Measurements from ENCODE around the gene MMP15.

MMP15 gene

GRCh38 chr16:57996406-57997175 lies 29.0 kb upstream of the MMP15 start:
- Histone ChIP-seq H3K4me1 (peaks cover 8% of the 10 kb centered on the region), H3K36me3 (ENCODE audit: control insufficient read depth, insufficient read depth, low read length) (no peaks in the 10 kb centered on the region)

GRCh38 chr16:57997176-57997527 lies 28.4 kb upstream of the MMP15 start:
- Histone ChIP-seq H3K4me1 (peaks cover 8% of the 10 kb centered on the region), H3K9me3 (ENCODE audit: control insufficient read depth, low read length) (no peaks in the 10 kb centered on the region), H3K27ac (no peak overlapping the region), H3K79me2 (peaks cover 2% of the 10 kb centered on the region), H2AFZ (no peak overlapping the region), H3K36me3 (ENCODE audit: control insufficient read depth, insufficient read depth, low read length) (no peaks in the 10 kb centered on the region), H3K4me3 (ENCODE audit: low read depth, low read length) (no peak overlapping the region), H3K9ac (no peak overlapping the region), H3K27me3 (ENCODE audit: control insufficient read depth, insufficient read depth, low read length) (no peaks in the 10 kb centered on the region), H3K4me2 (ENCODE audit: low read length) (no peak overlapping the region)
- TF ChIP-seq CTCF (IDR thresholded peaks at IDR 0.05): no peak

More at GRCh38 chr16:57996406-57997175, 29.0 kb upstream of the MMP15 start:
- H3K4me3 ChIP-seq (ENCODE audit: low read depth, low read length): no peak overlapping the region
- H3K9ac ChIP-seq: no peak overlapping the region
- no peaks in the 10 kb centered on the region for H3K9me3 ChIP-seq (ENCODE audit: control insufficient read depth, low read length)
- H3K27me3 ChIP-seq (ENCODE audit: control insufficient read depth, insufficient read depth, low read length): no peaks in the 10 kb centered on the region
- no peak overlapping the region for H3K27ac ChIP-seq
- TF ChIP-seq CTCF (IDR thresholded peaks at IDR 0.05): no peak
- H3K4me2 ChIP-seq (ENCODE audit: low read length): no peak overlapping the region
- H2AFZ ChIP-seq: no peak overlapping the region
- H3K79me2 ChIP-seq: peaks cover 2% of the 10 kb centered on the region

- Histone ChIP-seq H3K36me3 (ENCODE audit: control insufficient read depth, insufficient read depth, low read length) (no peaks in the 10 kb centered on the region), H3K27me3 (ENCODE audit: control insufficient read depth, insufficient read depth, low read length) (no peaks in the 10 kb centered on the region), H3K9ac (no peak overlapping the region), H3K79me2 (peaks cover 2% of the 10 kb centered on the region), H3K9me3 (ENCODE audit: control insufficient read depth, low read length) (no peaks in the 10 kb centered on the region), H3K4me2 (ENCODE audit: low read length) (no peak overlapping the region), H2AFZ (no peak overlapping the region), H3K4me1 (peaks cover 8% of the 10 kb centered on the region), H3K4me3 (ENCODE audit: low read depth, low read length) (no peak overlapping the region), H3K27ac (no peak overlapping the region)
- no peak for TF ChIP-seq CTCF (IDR thresholded peaks at IDR 0.05)
These were observed 27.9 kb upstream of the MMP15 start for GRCh38 chr16:57997528-57998265.

GRCh38 chr16:57998486-57998885 lies 27.1 kb upstream of the MMP15 start:
- Histone ChIP-seq H3K4me2 (ENCODE audit: low read length) (no peak overlapping the region), H3K27me3 (ENCODE audit: control insufficient read depth, insufficient read depth, low read length) (no peaks in the 10 kb centered on the region), H2AFZ (no peak overlapping the region), H3K79me2 (peaks cover 2% of the 10 kb centered on the region), H3K4me3 (ENCODE audit: low read depth, low read length) (no peak overlapping the region), H3K36me3 (ENCODE audit: control insufficient read depth, insufficient read depth, low read length) (no peaks in the 10 kb centered on the region), H3K4me1 (peaks cover 8% of the 10 kb centered on the region), H3K27ac (no peak overlapping the region), H3K9me3 (ENCODE audit: control insufficient read depth, low read length) (no peaks in the 10 kb centered on the region), H3K9ac (no peak overlapping the region)
- TF ChIP-seq CTCF (IDR thresholded peaks at IDR 0.05): no peak

Data from parathyroid adenoma (tissue), 2 donors.